GM18868 (cell line): ENCODE data around the gene CYP11A1.
"Not testable (repeated sequence)": the region's sequence is repeated elsewhere in the genome, so short reads cannot be mapped to it uniquely, and the experiment has no call there.

ENCODE experiments used
- ATAC-seq: cut with Tn5 transposase; IDR thresholded peaks from one replicate; pipeline ENCODE4 v1.9.1; 2021; ENCODE audit warnings: mild to moderate bottlenecking, moderate library complexity; ENCODE audit not compliant: unreplicated experiment

CYP11A1 gene

GRCh38 chr15:74376226-74376625 lies 8.8 kb upstream of the CYP11A1 start:
- no peak for ATAC-seq

- no peak for ATAC-seq
These were observed 7.9 kb upstream of the CYP11A1 start for GRCh38 chr15:74375303-74375693.

GRCh38 chr15:74374648-74375302 lies 7.3 kb upstream of the CYP11A1 start:
- ATAC-seq: no peak

GRCh38 chr15:74373731-74374647 lies 6.5 kb upstream of the CYP11A1 start:
- peak; percentile 70 for ATAC-seq

- ATAC-seq: no peak
These were observed 5.7 kb upstream of the CYP11A1 start for GRCh38 chr15:74373056-74373650.

- ATAC-seq: no peak
These were observed 3.0 kb upstream of the CYP11A1 start for GRCh38 chr15:74370471-74370870.

- ATAC-seq: no peak
These were observed 2.3 kb upstream of the CYP11A1 start for GRCh38 chr15:74369756-74370155.

- ATAC-seq: no peak
These were observed 1.8 kb upstream of the CYP11A1 start for GRCh38 chr15:74369084-74369745.

- ATAC-seq: no peak
These were observed 675 bp upstream of the CYP11A1 start for GRCh38 chr15:74368121-74368520.

- ATAC-seq: no peak
These were observed 1.6 kb downstream of the CYP11A1 start for GRCh38 chr15:74365598-74366445.

GRCh38 chr15:74364936-74365597 lies 2.4 kb downstream of the CYP11A1 start:
- no peak for ATAC-seq

GRCh38 chr15:74362482-74362881 lies 5.0 kb downstream of the CYP11A1 start:
- ATAC-seq: no peak

GRCh38 chr15:74360855-74361254 lies 6.6 kb downstream of the CYP11A1 start:
- not testable (repeated sequence) for ATAC-seq

- ATAC-seq: not testable (repeated sequence)
These were observed 8.1 kb downstream of the CYP11A1 start for GRCh38 chr15:74359376-74359775.

- not testable (repeated sequence) for ATAC-seq
These were observed 9.9 kb downstream of the CYP11A1 start for GRCh38 chr15:74357514-74357913.

GRCh38 chr15:74356050-74356449 lies 11.4 kb downstream of the CYP11A1 start:
- not testable (repeated sequence) for ATAC-seq

- ATAC-seq: not testable (repeated sequence)
These were observed 13.5 kb downstream of the CYP11A1 start for GRCh38 chr15:74353992-74354391.

- ATAC-seq: no peak
These were observed 15.0 kb downstream of the CYP11A1 start for GRCh38 chr15:74352393-74352910.

- no peak for ATAC-seq
These were observed 15.8 kb downstream of the CYP11A1 start for GRCh38 chr15:74351670-74352069.
